Spleen (tissue), 11 donors: ENCODE data around the gene MAFF. TPM values are rescaled to one million over a fixed set of nuclear protein-coding genes. Genes with fewer than 3 reads are reported as not detected.

Source experiments
- DNase-seq: peaks from one replicate; pipeline ENCODE4 v3.0.0-alpha.2; 2020
- H3K27ac ChIP-seq, 8 donors: fragments of 200-600 bp; sonication (generic) in 7 of 8; 1 replicate in 4 of 8; 2 replicates in 4 of 8; pipeline versions ENCODE4 v1.5.0 to v1.8.0; 2016 to 2021; ENCODE audit warnings: inconsistent platforms in 4 of 8, mild to moderate bottlenecking in 4 of 8, moderate library complexity in 1 of 8
- H3K27me3 ChIP-seq, 7 donors: fragments of 200-600 bp; sonication (generic) in 6 of 7; replicated peaks in 1 of 7; 1 replicate in 4 of 7; 2 replicates in 3 of 7; pipeline versions ENCODE4 v1.5.0 to v1.8.0; 2016 to 2021; ENCODE audit warnings: inconsistent platforms in 3 of 7, mild to moderate bottlenecking in 1 of 7
- H3K36me3 ChIP-seq, 6 donors: fragments of 200-600 bp; sonication (generic) in 5 of 6; 1 replicate in 4 of 6; 2 replicates in 2 of 6; pipeline versions ENCODE4 v1.5.0 to v1.8.0; 2016 to 2021; ENCODE audit warnings: inconsistent platforms in 2 of 6
- H3K4me1 ChIP-seq, 6 donors: fragments of 200-600 bp; sonication (generic) in 5 of 6; 1 replicate in 3 of 6; 2 replicates in 3 of 6; pipeline versions ENCODE4 v1.5.0 to v1.8.0; 2016 to 2021; ENCODE audit warnings: inconsistent platforms in 3 of 6
- H3K4me3 ChIP-seq, 8 donors: fragments of 200-600 bp; sonication (generic) in 7 of 8; 1 replicate in 4 of 8; 2 replicates in 4 of 8; pipeline versions ENCODE4 v1.5.0 to v1.8.0; 2016 to 2021; ENCODE audit warnings: inconsistent platforms in 4 of 8, mild to moderate bottlenecking in 4 of 8, moderate library complexity in 2 of 8
- H3K9me3 ChIP-seq, 8 donors: fragments of 200-600 bp; sonication (generic) in 7 of 8; 1 replicate in 4 of 8; 2 replicates in 4 of 8; pipeline versions ENCODE4 v1.5.0 to v1.8.0; 2016 to 2021; ENCODE audit warnings: inconsistent platforms in 4 of 8
- POLR2A ChIP-seq, 3 donors: fragments of 450-650 bp; IDR thresholded peaks; one replicate each; pipeline ENCODE4 v1.5.1; 2017; ENCODE audit warnings: antibody characterized with exemption in 3 of 3, mild to moderate bottlenecking in 1 of 3
- POLR2AphosphoS5 ChIP-seq, 3 donors: sonication (generic); formaldehyde crosslinking; IDR thresholded peaks; one replicate each; pipeline ENCODE4 v1.5.1; 2017; ENCODE audit warnings: antibody characterized with exemption in 3 of 3
- WGBS, 5 donors: extraction: QIAGEN DNeasy Blood & Tissue Kit in 3 of 5; methylation state at CpG; one replicate each; pipeline versions ENCODE4 v1.1.5 to v1.1.7; 2013 to 2018; 5-methylcytosine and 5-hydroxymethylcytosine counted together
- intact Hi-C: fragments of 100-400 bp; cut with DNase I; formaldehyde crosslinking; loops from one replicate; pipeline ENCODE4 v1.15.0; 2023; ENCODE audit warnings: low total_unique reads
- polyA plus RNA-seq, 3 donors: library from polyadenylated mRNA; stranded (reverse); fragments of 200-250 nt; gene quantifications; one replicate each; pipeline ENCODE4 v1.2.1, GENCODE V29; 2013
- total RNA-seq, 7 donors: library from RNA; depleted of rRNA in 3 of 7; stranded (reverse); fragments of >200 nt in 3 of 7; fragmentation: NEBNext Ultra II Directional in 4 of 7; extraction: Animal tissue kit (Norgen Biotek cat#: 25700) in 4 of 7; gene quantifications; one replicate each; pipeline versions ENCODE4 v1.1.0 to v1.2.1, GENCODE V29; 2016 to 2021
- TF ChIP-seq, protein P1 (sequence below), 11 experiments: fragments of 200-600 bp in 7 of 11; fragments of 450-650 bp in 4 of 11; sonication (generic) in 4 of 11; IDR thresholded peaks in 8 of 11; conservative IDR thresholded peaks in 3 of 11; 1 replicate in 7 of 11; 2 replicates in 4 of 11; pipeline versions ENCODE4 v1.4.0 to v1.8.0; 2016 to 2021; ENCODE audit warnings: antibody characterized with exemption in 11 of 11, inconsistent platforms in 4 of 11, mild to moderate bottlenecking in 1 of 11
- donor health status: healthy with polysubstance abuse.
- donor health status: DM: no; HTN: no; CAD: no; lungs with moderate emphysema.
- donor health status: DM: no; HTN: no; CAD: no.
- donor health status: Bipolar disorder and iron deficiency.
- donor health status: healthy.
- donor health status: DM: no; HTN: no; CAD: no.
- donor health status: DM: yes; HTN: yes; CAD: no.

MAFF gene
- total and polyA plus RNA-seq, 10 donors = 2.1 to 32.4 (median 8.6) TPM

DNA sequence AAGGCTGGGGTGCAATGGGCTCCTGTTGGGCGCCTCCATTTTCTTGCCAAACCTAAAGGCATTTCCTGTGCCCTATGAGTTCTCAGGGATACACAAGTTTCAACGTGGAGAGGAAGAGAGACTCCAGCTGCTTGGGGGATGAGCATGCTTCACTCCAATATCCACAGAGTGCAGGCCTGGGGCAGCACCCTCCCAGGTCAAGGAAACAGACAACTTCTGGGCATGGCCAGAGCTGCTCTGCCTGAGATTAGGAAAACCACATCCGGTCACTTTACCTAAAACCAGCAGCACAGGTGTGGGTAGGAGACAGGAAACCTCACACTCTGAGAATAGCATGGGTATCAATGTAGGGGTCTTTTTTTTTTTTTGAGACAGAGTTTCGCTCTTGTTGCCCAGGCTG is 42.3 kb downstream of the MAFF start:
- DNase-seq = no peak
- Histone ChIP-seq H3K36me3 (peaks cover 0 to 76% (median 35%) of the 10 kb centered on the region in 6 donors), H3K4me1 (peaks cover 0 to 32% (median 12%) of the 10 kb centered on the region in 6 donors), H3K27ac (peak overlapping the region in 3 of 8 donors; percentile 49 to 67 (median 60)), H3K4me3 (no peak overlapping the region), H3K27me3 (no peaks in the 10 kb centered on the region), H3K9me3 (no peaks in the 10 kb centered on the region)
- TF ChIP-seq, protein P1, sequence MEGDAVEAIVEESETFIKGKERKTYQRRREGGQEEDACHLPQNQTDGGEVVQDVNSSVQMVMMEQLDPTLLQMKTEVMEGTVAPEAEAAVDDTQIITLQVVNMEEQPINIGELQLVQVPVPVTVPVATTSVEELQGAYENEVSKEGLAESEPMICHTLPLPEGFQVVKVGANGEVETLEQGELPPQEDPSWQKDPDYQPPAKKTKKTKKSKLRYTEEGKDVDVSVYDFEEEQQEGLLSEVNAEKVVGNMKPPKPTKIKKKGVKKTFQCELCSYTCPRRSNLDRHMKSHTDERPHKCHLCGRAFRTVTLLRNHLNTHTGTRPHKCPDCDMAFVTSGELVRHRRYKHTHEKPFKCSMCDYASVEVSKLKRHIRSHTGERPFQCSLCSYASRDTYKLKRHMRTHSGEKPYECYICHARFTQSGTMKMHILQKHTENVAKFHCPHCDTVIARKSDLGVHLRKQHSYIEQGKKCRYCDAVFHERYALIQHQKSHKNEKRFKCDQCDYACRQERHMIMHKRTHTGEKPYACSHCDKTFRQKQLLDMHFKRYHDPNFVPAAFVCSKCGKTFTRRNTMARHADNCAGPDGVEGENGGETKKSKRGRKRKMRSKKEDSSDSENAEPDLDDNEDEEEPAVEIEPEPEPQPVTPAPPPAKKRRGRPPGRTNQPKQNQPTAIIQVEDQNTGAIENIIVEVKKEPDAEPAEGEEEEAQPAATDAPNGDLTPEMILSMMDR (IDR thresholded peaks at IDR 0.05 in 8 of 11, conservative IDR thresholded peaks at IDR 0.05 in 3 of 11) = no peak
- no peak for TF ChIP-seq POLR2AphosphoS5 (IDR thresholded peaks at IDR 0.05)
- no peak for TF ChIP-seq POLR2A (IDR thresholded peaks at IDR 0.05)
- intact Hi-C loops = no loop called here
- 68 to 81% (median 75%) methylated on average over 4 of the region's 4 CpGs for WGBS, 5 donors

DNA sequence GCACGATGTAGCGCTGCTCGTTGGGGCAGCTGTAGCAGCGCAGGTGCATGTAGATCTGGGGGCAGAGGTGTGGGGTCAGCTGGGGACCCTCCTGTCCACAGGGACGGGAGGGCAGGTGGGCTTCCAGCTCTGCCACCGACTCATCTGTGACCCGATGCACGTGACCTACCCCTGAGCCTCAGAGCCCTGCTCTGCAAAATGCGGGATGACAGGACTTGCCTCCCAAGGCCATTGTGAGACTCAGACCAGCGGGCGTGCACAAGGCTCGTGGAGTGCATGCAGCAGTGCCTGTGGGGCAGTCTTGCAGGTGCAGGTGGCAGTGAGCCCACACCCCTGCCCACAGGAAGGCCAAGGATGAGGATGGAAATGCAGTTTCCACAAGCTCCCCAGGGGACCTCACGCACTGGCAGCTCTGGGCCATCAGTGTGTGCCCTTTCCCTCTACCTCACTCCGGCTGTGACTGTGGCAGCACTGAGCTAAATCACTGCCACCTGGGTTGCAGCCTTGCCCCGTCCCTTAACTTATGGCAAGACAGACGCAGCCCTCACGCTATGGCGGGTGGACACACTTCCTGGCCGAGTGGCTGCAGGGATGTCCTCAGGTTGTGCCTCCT is 44.4 kb downstream of the MAFF start:
- Histone ChIP-seq H3K4me1 (peaks cover 0 to 30% (median 3%) of the 10 kb centered on the region in 6 donors), H3K36me3 (peaks cover 0 to 70% (median 35%) of the 10 kb centered on the region in 6 donors), H3K9me3 (peaks cover 0 to 9% (median 2%) of the 10 kb centered on the region in 8 donors), H3K4me3 (no peak overlapping the region), H3K27ac (peak overlapping the region in 1 of 8 donors; percentile 13), H3K27me3 (no peaks in the 10 kb centered on the region)
- WGBS, 5 donors = 71 to 90% (median 77%) methylated on average over 14 to 19 of the region's 19 CpGs
- intact Hi-C loops = no loop called here
- TF ChIP-seq POLR2AphosphoS5 (IDR thresholded peaks at IDR 0.05) (peak in 2 of 3 donors; percentile 11 to 13), POLR2A (IDR thresholded peaks at IDR 0.05) (no peak)
- TF ChIP-seq, protein P1 (IDR thresholded peaks at IDR 0.05 in 8 of 11, conservative IDR thresholded peaks at IDR 0.05 in 3 of 11) = no peak
- no peak for DNase-seq

DNA sequence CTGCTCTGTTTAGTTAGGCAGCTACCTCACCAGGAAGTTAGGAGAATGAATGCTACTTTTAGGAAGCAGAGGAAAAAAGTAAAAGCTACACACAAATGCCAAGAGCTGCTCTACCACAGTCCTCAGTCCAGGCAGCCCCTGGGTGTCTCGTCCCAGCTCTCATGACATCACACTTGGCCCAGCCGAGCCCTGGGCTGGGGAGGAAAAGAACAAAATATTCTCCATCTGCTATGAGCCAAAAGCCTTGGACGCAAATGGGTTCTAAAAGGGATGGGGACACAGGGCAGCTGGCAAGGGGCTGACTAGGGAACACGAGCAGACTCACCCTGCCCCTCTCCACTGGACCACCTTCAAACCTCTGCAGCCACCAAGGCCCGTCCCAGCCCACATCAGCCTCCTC is 44.9 kb downstream of the MAFF start:
- Histone ChIP-seq H3K9me3 (peaks cover 0 to 9% (median 2%) of the 10 kb centered on the region in 8 donors), H3K4me1 (peaks cover 0 to 35% (median 2%) of the 10 kb centered on the region in 6 donors), H3K4me3 (no peak overlapping the region), H3K36me3 (peaks cover 0 to 66% (median 35%) of the 10 kb centered on the region in 6 donors), H3K27ac (peak overlapping the region in 1 of 8 donors; percentile 16), H3K27me3 (no peaks in the 10 kb centered on the region)
- 71 to 92% (median 83%) methylated on average over 5 of the region's 5 CpGs for whole genome bisulfite sequencing, 5 donors
- no peak for DNase-seq
- intact Hi-C loops = no loop called here
- TF ChIP-seq POLR2A (IDR thresholded peaks at IDR 0.05) = no peak
- TF ChIP-seq, protein P1 (IDR thresholded peaks at IDR 0.05 in 8 of 11, conservative IDR thresholded peaks at IDR 0.05 in 3 of 11) = no peak
- TF ChIP-seq POLR2AphosphoS5 (IDR thresholded peaks at IDR 0.05) = no peak

DNA sequence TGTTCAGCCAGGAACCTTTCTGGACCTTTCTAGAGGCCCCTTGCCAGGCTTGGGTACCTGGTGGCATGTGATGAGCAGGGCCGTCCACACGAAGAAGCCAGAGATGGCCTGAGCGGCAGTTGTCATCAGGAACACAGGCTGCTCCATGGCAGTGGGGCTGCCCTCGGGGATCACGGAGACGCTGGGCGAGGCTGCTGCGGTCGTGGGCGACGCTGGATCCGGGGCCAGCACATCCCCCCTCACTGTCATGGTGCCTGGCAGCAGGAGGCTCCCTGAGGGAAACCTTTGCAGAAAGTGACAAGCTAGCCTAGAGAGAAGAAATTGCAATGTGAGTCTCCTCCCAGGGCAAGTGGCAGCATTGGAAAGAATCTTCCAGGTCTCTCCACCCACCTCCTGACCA is 45.9 kb downstream of the MAFF start:
- intact Hi-C loops = no loop called here
- TF ChIP-seq POLR2AphosphoS5 (IDR thresholded peaks at IDR 0.05) = no peak
- TF ChIP-seq, protein P1 (IDR thresholded peaks at IDR 0.05 in 8 of 11, conservative IDR thresholded peaks at IDR 0.05 in 3 of 11) = no peak
- no peak for TF ChIP-seq POLR2A (IDR thresholded peaks at IDR 0.05)
- 92 to 97% (median 97%) methylated on average over 2 to 12 of the region's 12 CpGs for WGBS, 5 donors

More for the DNA sequence above, 45.9 kb downstream of the MAFF start:
- H3K36me3 ChIP-seq = peaks cover 0 to 61% (median 35%) of the 10 kb centered on the region in 6 donors
- H3K4me1 ChIP-seq = peaks cover 0 to 37% (median 4%) of the 10 kb centered on the region in 6 donors
- no peak overlapping the region for H3K4me3 ChIP-seq
- no peak for DNase-seq
- H3K27me3 ChIP-seq = no peaks in the 10 kb centered on the region
- peaks cover 0 to 9% (median 2%) of the 10 kb centered on the region in 8 donors for H3K9me3 ChIP-seq
- peak overlapping the region in 1 of 8 donors; percentile 16 for H3K27ac ChIP-seq
